Stimulated activated naive CD8-positive, alpha-beta T cell treated with anti-CD3 and anti-CD28 coated beads, Interleukin-15, Interleukin-2, amounts not matched to agents 100 ng/mL and 50 ng/mL, for 24 hours (primary cell): ENCODE results near the gene FBXO46.

ENCODE experiments used
- H3K27ac Mint-ChIP-seq: one replicate; pipeline ENCODE4 v1.8.0; 2021; ENCODE audit warnings: mild to moderate bottlenecking, mixed read lengths
- H3K27me3 Mint-ChIP-seq: one replicate; pipeline ENCODE4 v1.8.0; 2021; ENCODE audit warnings: mixed read lengths
- H3K36me3 Mint-ChIP-seq: one replicate; pipeline ENCODE4 v1.8.0; 2021; ENCODE audit warnings: low read depth, mixed read lengths
- H3K4me1 Mint-ChIP-seq: one replicate; pipeline ENCODE4 v1.8.0; 2021; ENCODE audit warnings: low read depth, mixed read lengths
- H3K4me3 Mint-ChIP-seq: one replicate; pipeline ENCODE4 v1.8.0; 2021; ENCODE audit warnings: mild to moderate bottlenecking, mixed read lengths
- H3K9me3 Mint-ChIP-seq: one replicate; pipeline ENCODE4 v1.8.0; 2021; ENCODE audit warnings: mixed read lengths

The FBXO46 gene

DNA sequence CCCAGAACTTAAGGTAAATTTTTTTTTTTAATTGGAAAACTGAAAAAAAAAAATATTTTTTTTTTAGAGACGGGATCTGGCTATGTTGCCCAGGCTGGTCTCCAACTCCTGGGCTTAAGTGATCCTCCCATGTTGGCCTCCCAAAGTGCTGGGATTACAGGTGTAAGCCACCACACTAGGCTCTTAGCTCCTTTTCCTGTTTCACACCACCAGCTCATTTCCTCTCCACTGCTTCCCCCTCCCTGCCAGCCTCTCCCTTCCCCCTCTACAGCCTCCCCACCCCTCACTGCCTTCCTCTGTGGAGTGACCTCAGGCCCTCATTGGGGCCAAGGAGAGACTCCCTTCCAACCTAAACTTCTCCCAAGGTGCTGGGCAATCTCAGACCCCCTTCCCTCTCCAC is 66.9 kb downstream of the FBXO46 start:
- Mint-ChIP-seq H3K27me3 (peaks cover 13% of the 10 kb centered on the region), H3K27ac (no peak overlapping the region), H3K4me1 (peaks cover 16% of the 10 kb centered on the region), H3K9me3 (no peaks in the 10 kb centered on the region), H3K36me3 (no peaks in the 10 kb centered on the region), H3K4me3 (no peak overlapping the region)

DNA sequence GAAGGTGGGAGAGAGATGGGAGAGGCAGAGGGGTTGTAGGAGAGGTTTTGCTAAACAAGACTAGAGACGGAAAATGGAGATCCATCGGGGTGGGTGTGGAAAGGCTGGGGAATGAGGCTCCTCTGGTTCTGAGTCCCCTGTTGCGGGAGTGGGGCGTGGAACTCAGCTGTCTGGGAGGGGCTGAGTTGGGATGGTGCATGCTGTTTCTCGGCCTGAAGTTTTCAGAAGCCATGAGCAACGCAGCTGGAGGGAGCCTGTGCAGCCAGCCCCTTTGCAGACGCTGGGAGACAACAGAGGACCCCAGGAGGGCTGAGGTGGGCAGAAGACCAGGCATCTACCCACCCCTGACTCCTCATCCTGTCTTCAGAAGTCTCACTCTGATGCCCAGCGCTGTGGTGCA is 70.1 kb downstream of the FBXO46 start:
- H3K4me3 Mint-ChIP-seq = no peak overlapping the region
- H3K27ac Mint-ChIP-seq = no peak overlapping the region
- no peaks in the 10 kb centered on the region for H3K36me3 Mint-ChIP-seq
- no peaks in the 10 kb centered on the region for H3K4me1 Mint-ChIP-seq
- H3K27me3 Mint-ChIP-seq = peaks cover 13% of the 10 kb centered on the region
- no peaks in the 10 kb centered on the region for H3K9me3 Mint-ChIP-seq
